ENCODE data around the gene ECD.

The ECD gene

DNA sequence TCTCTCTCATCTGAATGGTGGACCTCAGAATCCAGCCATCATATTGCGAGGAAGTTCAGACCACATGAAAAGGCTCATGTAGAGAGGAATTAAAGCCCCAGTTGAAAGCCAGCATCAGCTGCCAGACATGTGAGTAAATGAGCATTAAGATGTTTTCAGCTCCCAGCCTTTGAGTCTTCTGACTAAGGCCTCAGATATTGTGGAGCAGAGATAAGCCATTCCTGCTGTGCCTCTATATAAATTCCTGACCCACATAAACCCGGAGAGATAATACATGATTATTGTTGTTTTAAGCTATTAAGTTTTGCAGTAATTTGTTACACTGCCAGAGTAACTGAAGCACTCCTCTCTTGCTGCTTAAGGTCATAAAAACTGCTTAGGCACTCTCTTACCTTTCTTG lies 14.8 kb upstream of the ECD start:
- TF ChIP-seq, protein P1, sequence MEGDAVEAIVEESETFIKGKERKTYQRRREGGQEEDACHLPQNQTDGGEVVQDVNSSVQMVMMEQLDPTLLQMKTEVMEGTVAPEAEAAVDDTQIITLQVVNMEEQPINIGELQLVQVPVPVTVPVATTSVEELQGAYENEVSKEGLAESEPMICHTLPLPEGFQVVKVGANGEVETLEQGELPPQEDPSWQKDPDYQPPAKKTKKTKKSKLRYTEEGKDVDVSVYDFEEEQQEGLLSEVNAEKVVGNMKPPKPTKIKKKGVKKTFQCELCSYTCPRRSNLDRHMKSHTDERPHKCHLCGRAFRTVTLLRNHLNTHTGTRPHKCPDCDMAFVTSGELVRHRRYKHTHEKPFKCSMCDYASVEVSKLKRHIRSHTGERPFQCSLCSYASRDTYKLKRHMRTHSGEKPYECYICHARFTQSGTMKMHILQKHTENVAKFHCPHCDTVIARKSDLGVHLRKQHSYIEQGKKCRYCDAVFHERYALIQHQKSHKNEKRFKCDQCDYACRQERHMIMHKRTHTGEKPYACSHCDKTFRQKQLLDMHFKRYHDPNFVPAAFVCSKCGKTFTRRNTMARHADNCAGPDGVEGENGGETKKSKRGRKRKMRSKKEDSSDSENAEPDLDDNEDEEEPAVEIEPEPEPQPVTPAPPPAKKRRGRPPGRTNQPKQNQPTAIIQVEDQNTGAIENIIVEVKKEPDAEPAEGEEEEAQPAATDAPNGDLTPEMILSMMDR (IDR thresholded peaks at IDR 0.05; ENCODE audit: control extremely low read depth, extremely low read depth, low read depth, missing control alignments), result no peak
- ChIA-PET CTCF (interaction anchor here (1.1 to 1.5 kb wide), 2 partner anchors 10 to 13 kb away, joined by 3 to 5 read pairs; no protein-coding TSS in a partner anchor), POLR2A (no interaction called here)
- DNase-seq (ENCODE audit: extremely low spot score), result no peak

DNA sequence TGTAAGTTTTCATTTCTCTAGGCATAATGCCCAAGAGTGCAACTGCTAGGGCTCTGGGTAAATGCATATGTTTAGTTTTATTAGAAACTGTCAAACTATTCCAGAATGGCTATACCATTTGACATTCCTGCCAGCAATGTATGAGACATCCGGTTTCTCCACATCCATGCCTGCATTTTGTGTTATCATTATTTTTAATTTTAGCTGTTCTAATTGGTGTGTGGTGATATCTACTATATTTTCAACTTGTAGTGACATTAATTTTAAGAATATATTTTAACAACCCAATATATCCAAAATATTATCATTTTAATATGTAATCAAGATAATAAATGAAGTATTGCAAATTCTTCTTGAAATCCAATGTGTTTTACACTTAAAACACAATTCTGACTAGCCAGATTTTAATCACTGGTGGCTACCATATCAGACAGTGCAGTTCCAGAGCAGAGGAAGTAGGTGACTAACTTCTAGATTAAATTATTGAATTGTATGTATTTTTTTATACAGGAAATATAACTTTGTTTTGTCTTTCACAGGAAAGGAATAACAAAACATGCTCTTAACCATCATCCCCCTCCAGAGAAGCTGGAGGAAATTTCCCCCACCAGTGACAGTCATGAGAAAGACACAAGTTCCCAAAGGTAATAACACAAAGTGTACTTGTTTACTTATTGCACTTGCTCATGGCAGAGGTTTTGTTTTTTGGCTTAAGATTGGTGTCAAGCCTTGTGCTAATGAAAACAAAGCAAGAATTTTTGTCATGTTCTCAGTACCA lies 6.5 kb upstream of the ECD start:
- CTCF ChIA-PET, result interaction anchor here (1.6 kb wide), 1 partner anchor 49 kb away, joined by 4 read pairs; no protein-coding TSS in a partner anchor
- TF ChIP-seq, protein P1 (IDR thresholded peaks at IDR 0.05; ENCODE audit: control extremely low read depth, extremely low read depth, low read depth, missing control alignments), result no peak
- DNase-seq (ENCODE audit: extremely low spot score), result no peak
- POLR2A ChIA-PET, result no interaction called here

DNA sequence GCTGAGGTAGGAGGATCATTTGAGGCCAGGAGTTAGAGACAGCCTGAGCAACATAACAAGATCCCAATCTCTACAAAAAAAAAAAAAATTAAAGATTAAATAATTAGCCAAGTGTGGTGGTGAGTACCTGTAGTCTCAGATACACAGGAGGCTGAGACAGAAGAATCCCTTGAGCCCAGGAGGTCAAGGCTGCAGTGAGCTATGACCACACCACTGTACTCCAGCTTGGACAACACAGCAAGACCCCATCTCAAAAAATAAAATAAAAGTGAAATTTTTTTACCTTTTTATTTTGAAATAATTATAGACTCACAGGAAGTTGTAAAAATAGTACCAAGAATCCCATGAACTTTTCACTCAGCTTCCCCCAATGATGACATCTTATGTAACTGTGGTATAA lies 5.1 kb upstream of the ECD start:
- ChIA-PET POLR2A (no interaction called here), CTCF (interaction anchor here (0.7 to 1.7 kb wide), 2 partner anchors 10 to 46 kb away, joined by 3 to 4 read pairs; no protein-coding TSS in a partner anchor)
- TF ChIP-seq, protein P1 (IDR thresholded peaks at IDR 0.05; ENCODE audit: control extremely low read depth, extremely low read depth, low read depth, missing control alignments), result no peak
- DNase-seq (ENCODE audit: extremely low spot score), result no peak

DNA sequence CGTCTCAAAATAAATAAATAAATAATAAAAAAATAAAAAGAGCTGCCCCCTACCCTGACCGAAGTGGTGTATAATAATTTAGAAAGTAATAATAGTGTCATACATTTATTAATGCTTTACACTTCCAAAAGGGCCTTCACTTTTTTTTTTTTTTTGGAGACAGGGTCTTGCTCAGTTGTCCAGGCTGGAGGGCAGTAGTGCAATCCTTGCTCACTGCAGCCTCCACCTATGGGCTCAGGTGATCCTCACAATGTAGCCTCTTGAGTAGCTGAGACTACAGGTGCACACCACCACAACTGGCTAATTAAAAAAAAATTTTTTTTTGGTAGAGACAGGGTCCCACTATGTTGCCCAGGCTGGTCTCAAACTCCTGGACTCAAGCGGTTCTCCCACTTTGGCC lies 1.5 kb upstream of the ECD start:
- TF ChIP-seq, protein P1 (IDR thresholded peaks at IDR 0.05; ENCODE audit: control extremely low read depth, extremely low read depth, low read depth, missing control alignments), result no peak
- ChIA-PET CTCF (interaction anchor here (1.0 to 5.8 kb wide), 5 partner anchors 8 to 74 kb away, joined by 4 to 44 read pairs (median 5); no protein-coding TSS in a partner anchor), POLR2A (interaction anchor here (0.6 to 1.2 kb wide), 2 partner anchors 72 to 746 kb away, joined by 3 to 4 read pairs; partner anchors contain the start of gene P4HA1)

DNA sequence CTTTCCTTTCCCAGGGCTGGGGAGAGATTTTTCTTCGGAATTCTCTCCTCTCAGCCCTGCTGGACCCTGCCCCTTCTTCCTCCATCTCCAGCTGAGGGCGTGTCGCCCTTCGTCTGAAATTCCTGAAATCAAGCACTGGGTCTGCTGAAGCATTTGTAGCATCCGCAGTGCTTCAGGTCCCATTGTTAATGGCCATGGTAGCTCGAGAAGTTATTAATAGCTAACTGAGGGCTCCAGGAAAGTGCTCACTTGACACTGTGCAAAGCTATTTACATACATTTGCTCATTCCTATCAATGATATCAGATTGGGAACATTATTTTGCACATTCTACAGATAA lies 626 bp upstream of the ECD start:
- no peak for DNase-seq (ENCODE audit: extremely low spot score)
- TF ChIP-seq, protein P1 (IDR thresholded peaks at IDR 0.05; ENCODE audit: control extremely low read depth, extremely low read depth, low read depth, missing control alignments), result no peak
- CTCF ChIA-PET, result interaction anchor here (0.5 to 5.8 kb wide), 8 partner anchors 9 to 79 kb away, joined by 3 to 44 read pairs (median 4); partner anchors contain the start of genes DNAJC9 and NUDT13
- POLR2A ChIA-PET, result interaction anchor here (0.6 to 1.3 kb wide), 4 partner anchors 10 to 77 kb away, joined by 3 read pairs; partner anchors contain the start of gene P4HA1

More for the DNA sequence above, 1.5 kb upstream of the ECD start:
- no peak for DNase-seq (ENCODE audit: extremely low spot score)

DNA sequence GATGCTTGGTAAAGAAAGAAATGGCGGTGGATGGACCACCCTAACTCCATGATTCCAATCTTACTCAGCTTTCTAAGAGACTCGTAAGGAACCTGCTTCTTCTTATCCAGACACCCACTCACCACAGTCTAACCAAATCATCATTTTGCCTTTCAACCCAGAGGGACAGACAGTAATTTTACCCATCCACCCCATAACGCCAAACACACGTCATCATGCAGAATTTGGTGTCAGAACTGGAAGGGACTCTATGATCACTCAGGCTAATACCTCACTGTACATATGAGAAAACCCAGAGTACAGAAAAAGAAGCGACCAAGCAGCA lies 388 bp downstream of the ECD start:
- no peak for DNase-seq (ENCODE audit: extremely low spot score)
- TF ChIP-seq, protein P1 (IDR thresholded peaks at IDR 0.05; ENCODE audit: control extremely low read depth, extremely low read depth, low read depth, missing control alignments), result no peak
- POLR2A ChIA-PET, result interaction anchor here (1.3 kb wide), 2 partner anchors 9 to 71 kb away, joined by 3 read pairs; partner anchors contain the start of gene P4HA1
- CTCF ChIA-PET, result interaction anchor here (1.4 to 5.8 kb wide), 2 partner anchors 10 to 17 kb away, joined by 4 to 44 read pairs; no protein-coding TSS in a partner anchor

Data from GM10248 (cell line).